Retinal pigment epithelial cell (primary cell): ENCODE data around the gene SIN3B.

Experiments used
- DNase-seq: peaks from one replicate; pipeline ENCODE4 v3.0.0-alpha.2; 2010; ENCODE audit warnings: low read depth
- H3K4me3 ChIP-seq: 2 replicates; pipeline ENCODE4 v1.5.1; 2011; ENCODE audit warnings: mild to moderate bottlenecking, low read length, control low read depth, moderate library complexity
- TF ChIP-seq, protein P1 (sequence below): conservative IDR thresholded peaks from 2 replicates; pipeline ENCODE4 v1.5.1; 2011; ENCODE audit warnings: low read depth, low read length, control low read depth, inconsistent platforms

SIN3B gene, protein sequence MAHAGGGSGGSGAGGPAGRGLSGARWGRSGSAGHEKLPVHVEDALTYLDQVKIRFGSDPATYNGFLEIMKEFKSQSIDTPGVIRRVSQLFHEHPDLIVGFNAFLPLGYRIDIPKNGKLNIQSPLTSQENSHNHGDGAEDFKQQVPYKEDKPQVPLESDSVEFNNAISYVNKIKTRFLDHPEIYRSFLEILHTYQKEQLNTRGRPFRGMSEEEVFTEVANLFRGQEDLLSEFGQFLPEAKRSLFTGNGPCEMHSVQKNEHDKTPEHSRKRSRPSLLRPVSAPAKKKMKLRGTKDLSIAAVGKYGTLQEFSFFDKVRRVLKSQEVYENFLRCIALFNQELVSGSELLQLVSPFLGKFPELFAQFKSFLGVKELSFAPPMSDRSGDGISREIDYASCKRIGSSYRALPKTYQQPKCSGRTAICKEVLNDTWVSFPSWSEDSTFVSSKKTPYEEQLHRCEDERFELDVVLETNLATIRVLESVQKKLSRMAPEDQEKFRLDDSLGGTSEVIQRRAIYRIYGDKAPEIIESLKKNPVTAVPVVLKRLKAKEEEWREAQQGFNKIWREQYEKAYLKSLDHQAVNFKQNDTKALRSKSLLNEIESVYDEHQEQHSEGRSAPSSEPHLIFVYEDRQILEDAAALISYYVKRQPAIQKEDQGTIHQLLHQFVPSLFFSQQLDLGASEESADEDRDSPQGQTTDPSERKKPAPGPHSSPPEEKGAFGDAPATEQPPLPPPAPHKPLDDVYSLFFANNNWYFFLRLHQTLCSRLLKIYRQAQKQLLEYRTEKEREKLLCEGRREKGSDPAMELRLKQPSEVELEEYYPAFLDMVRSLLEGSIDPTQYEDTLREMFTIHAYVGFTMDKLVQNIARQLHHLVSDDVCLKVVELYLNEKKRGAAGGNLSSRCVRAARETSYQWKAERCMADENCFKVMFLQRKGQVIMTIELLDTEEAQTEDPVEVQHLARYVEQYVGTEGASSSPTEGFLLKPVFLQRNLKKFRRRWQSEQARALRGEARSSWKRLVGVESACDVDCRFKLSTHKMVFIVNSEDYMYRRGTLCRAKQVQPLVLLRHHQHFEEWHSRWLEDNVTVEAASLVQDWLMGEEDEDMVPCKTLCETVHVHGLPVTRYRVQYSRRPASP

DNA sequence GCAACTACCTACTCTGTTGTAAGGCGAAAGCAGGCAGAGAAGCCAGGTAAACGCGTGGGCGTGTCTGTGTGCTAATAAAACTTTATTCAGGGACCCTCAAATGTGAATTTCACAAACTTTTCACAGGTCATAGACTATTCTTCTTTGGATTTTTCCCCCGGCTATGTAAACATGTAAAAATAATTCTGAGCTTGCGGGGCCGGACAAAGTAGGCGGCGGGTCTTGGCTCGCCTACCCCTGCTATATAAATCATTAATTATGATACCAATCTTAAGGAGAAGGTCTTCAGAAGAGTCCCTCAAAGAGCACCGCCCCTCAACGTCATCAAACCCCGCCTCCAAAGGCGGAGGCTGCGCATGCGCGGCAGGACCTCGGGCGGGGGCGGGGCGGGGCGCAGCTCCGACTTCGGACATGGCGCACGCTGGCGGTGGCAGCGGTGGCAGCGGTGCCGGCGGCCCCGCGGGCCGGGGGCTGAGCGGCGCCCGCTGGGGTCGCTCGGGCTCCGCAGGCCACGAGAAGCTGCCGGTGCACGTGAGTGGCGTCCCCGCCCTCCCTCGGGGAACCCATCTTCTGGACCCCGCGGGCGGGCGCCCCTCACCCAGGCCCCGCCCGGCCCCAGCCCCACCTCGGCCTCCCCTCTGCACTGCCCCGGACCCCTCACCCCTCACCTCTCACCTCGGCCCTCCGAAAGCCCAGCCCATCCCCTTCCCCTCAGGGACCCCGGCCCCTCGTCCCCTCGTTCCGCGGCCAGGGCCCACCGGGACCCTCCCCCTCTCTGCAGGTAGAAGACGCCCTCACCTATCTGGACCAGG lies at the start of gene SIN3B:
TSS of gene SIN3B (plus strand) at position 389 of the 812 bp plus-strand sequence. CDS start at position 412, 23 bp downstream.
- DNase-seq = peak; percentile 39
- TF ChIP-seq, protein P1, sequence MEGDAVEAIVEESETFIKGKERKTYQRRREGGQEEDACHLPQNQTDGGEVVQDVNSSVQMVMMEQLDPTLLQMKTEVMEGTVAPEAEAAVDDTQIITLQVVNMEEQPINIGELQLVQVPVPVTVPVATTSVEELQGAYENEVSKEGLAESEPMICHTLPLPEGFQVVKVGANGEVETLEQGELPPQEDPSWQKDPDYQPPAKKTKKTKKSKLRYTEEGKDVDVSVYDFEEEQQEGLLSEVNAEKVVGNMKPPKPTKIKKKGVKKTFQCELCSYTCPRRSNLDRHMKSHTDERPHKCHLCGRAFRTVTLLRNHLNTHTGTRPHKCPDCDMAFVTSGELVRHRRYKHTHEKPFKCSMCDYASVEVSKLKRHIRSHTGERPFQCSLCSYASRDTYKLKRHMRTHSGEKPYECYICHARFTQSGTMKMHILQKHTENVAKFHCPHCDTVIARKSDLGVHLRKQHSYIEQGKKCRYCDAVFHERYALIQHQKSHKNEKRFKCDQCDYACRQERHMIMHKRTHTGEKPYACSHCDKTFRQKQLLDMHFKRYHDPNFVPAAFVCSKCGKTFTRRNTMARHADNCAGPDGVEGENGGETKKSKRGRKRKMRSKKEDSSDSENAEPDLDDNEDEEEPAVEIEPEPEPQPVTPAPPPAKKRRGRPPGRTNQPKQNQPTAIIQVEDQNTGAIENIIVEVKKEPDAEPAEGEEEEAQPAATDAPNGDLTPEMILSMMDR = no peak
- peak within 1 kb of the TSS; percentile 92 for H3K4me3 ChIP-seq

DNA sequence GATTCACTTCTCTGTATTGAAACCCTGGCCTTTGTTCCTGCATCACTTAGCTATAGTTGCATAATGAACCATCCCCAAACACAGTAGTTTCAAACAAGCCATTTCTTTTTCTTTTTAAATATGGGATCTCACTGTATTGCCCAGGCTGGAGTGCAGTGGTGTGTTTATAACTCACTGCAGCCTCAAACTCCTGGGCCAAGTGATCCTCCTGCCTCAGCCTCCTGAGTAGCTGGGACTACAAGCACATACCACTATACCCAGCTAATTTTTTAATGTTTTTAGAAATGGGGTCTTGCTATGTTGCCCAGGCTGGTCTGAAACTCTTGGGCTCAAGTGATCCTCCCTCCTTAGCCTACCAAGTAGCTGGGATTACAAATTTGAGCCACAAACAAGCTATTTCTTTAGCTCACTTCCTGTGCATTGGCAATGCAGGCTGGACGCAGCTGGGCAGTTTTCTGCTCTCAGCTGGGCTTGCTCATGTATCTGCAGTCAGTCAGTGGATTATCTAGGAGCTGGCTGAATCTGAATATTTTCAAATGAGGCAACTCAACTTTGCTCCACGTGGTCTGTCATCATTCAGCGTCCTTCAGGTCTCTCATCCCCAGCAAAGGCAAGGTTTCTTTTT lies 49.5 kb upstream of the SIN3B start:
- TF ChIP-seq, protein P1 = no peak
- no peak for DNase-seq
- no peak overlapping the region for H3K4me3 ChIP-seq

DNA sequence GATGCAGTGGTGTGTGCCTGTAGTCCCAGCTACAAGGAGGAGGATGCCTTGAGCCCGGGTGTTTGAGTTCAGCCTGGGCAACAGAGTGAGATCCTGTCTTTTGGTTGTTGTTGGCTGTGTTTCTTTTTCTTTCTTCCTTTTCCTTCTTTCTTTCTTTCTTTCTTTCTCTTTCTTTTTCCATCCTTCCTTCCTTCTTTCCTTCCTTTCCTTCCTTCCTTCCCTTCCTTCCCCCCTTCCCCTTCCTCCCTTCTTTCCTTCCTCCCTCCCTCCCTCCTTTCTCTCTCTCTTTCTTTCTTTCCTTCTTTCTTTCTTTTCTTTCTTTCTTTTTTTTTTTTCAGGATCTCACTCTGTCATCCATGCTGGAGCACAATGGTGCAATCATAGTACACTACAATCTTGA lies 46.5 kb upstream of the SIN3B start:
- no peak overlapping the region for H3K4me3 ChIP-seq
- DNase-seq = no peak
- TF ChIP-seq, protein P1 = no peak

DNA sequence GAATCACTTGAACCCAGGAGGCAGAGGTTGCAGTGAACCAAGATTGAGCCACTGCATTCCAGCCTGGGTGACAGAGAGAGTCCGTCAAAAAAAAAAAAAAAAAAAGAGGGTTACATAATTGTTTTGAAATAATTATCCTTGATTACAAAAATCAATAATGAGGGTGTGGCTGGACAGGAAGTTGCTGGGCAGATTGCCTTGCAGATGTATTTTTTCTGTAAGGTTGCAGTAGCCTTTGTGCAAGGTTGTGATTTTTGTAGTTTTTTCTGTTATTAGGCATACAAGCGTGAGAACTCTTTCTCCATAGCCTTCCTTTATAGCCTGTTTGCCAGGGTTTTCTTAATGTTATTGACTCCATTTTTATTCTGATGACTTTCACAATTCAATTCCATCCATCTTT lies 40.7 kb upstream of the SIN3B start:
- TF ChIP-seq, protein P1 = no peak
- DNase-seq = no peak
- H3K4me3 ChIP-seq = no peak overlapping the region

DNA sequence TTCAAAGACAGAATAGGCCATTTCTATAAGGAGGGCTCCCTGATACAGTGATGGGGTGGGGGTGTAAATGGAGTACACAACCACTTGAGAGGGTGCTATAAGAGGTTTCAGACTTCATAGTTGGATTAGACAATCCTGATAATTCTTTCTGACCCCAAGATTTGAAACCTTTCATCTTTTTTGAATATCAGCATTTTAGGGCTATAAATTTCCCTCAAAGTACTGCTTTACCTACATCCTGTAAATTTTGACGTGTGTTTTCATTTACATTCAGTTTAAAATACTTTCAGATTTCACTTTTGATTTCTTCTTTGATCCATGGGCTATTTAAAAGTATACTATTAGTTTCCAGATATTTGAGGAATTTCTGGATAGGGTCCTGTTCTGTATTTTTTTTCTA lies 40.0 kb upstream of the SIN3B start:
- H3K4me3 ChIP-seq = no peak overlapping the region
- DNase-seq = no peak
- TF ChIP-seq, protein P1 = no peak

DNA sequence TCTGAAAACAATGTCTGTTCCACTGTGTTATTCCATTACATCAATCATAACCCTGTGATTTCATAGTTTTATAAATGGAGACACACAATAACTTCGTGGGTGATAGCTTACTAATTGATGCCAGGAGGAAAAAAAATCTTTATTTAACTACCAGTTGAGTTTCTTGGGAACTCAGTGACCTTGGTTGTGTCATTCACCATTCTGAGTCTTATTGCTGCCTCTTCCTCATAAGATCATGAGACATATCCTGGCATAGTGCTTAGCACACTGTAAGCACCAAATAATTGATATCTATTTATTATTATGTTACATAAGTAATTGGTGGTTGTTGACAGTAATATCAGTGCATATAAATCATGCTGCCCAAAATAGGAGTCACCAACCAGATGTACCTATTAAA lies 39.1 kb upstream of the SIN3B start:
- TF ChIP-seq, protein P1 = no peak
- no peak for DNase-seq

More for the DNA sequence above, 39.1 kb upstream of the SIN3B start:
- H3K4me3 ChIP-seq = no peak overlapping the region
